ENCODE data around the gene PGBD2. TPM values are rescaled to one million over a fixed set of nuclear protein-coding genes. Genes with fewer than 3 reads are reported as not detected.

The PGBD2 gene, protein sequence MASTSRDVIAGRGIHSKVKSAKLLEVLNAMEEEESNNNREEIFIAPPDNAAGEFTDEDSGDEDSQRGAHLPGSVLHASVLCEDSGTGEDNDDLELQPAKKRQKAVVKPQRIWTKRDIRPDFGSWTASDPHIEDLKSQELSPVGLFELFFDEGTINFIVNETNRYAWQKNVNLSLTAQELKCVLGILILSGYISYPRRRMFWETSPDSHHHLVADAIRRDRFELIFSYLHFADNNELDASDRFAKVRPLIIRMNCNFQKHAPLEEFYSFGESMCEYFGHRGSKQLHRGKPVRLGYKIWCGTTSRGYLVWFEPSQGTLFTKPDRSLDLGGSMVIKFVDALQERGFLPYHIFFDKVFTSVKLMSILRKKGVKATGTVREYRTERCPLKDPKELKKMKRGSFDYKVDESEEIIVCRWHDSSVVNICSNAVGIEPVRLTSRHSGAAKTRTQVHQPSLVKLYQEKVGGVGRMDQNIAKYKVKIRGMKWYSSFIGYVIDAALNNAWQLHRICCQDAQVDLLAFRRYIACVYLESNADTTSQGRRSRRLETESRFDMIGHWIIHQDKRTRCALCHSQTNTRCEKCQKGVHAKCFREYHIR
- total RNA-seq, result 10 to 100 TPM in 2 of 3 donors, 1 to 10 TPM in 1; 2.9 to 16.8 (median 11.1) TPM

DNA sequence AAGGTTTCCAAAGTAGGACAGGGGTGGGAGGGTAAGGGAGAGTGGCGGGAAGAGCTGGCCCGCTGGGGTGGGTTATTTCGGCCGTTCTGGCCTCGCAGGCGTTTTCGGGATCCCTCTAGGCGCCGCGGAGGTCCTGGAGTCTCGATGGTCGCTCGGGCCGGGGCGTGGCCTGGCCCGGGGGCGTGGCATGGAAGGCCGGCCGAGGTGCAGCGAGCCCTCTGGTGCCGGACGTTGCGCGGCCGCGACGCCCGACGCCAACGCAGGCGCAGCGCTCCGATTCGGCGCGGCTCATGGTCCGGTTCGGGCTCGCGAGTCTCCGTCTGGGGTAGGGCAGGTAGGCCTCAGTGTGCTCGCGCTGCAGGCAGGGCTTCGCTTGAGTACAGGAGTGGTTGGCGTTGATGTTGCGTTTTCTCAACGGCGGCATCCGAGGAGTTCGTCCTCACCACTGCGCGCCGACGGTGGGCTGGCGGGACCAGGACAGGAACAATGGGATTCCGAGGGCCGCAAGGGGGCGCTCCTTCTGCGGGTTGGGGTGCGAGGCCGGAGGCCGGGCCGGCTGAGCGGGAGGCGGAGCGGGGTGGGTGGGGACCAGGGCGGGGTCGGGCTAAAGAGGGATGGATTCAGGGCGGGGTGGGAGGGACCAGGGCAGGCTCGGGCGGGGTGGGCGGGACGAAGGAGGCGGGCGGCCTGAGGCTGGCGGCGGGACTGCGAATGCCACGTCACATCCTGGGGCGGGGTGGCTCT lies at the start of gene PGBD2:
TSS of gene PGBD2 (plus strand) at position 227 of the 744 bp plus-strand sequence. CDS start 7,628 bp downstream, outside the sequence.
- Histone ChIP-seq H3K36me3 (no peaks in the 10 kb centered on the region), H3K4me3 (peak within 1 kb of the TSS; percentile 57 to 76 (median 66)), H3K9me3 (no peaks in the 10 kb centered on the region), H3K27ac (peak within 1 kb of the TSS; percentile 90 to 94), H3K4me1 (peaks cover 0 to 6% of the 10 kb centered on the region in 2 donors), H3K27me3 (no peaks in the 10 kb centered on the region)
- TF ChIP-seq POLR2A (IDR thresholded peaks at IDR 0.05), result peak; percentile 16
- TF ChIP-seq POLR2AphosphoS5 (IDR thresholded peaks at IDR 0.05), result peak; percentile 92 to 97 (median 93)
- TF ChIP-seq, protein P1, sequence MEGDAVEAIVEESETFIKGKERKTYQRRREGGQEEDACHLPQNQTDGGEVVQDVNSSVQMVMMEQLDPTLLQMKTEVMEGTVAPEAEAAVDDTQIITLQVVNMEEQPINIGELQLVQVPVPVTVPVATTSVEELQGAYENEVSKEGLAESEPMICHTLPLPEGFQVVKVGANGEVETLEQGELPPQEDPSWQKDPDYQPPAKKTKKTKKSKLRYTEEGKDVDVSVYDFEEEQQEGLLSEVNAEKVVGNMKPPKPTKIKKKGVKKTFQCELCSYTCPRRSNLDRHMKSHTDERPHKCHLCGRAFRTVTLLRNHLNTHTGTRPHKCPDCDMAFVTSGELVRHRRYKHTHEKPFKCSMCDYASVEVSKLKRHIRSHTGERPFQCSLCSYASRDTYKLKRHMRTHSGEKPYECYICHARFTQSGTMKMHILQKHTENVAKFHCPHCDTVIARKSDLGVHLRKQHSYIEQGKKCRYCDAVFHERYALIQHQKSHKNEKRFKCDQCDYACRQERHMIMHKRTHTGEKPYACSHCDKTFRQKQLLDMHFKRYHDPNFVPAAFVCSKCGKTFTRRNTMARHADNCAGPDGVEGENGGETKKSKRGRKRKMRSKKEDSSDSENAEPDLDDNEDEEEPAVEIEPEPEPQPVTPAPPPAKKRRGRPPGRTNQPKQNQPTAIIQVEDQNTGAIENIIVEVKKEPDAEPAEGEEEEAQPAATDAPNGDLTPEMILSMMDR (IDR thresholded peaks at IDR 0.05), result peak; percentile 39 to 75 (median 62)
- peak; percentile 89 to 90 for DNase-seq (ENCODE audit: low spot score in 2 of 2)
- intact Hi-C loops (cut with DNase I; ENCODE audit: low total_unique reads), result no loop called here

DNA sequence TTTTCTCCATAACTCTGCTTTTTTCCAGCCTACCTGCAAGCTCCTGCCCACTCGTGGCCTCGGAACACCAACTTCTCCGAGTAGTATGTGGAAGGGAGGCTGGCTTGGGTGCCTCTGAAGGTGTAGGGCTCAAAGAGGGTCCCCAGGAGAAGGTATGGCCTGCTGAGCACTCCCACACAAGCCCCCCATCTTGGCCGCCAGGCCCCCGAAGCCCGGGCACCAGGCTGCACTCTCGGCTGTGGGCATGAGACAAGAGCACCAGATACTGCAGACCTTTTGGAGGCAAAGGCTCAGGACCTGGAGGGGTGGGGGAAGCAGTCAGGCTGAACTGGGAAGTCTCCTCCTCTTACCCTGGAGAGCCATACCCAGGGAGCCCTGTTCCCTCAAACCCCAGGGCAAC lies 48.8 kb upstream of the PGBD2 start:
- H3K36me3 ChIP-seq, result no peaks in the 10 kb centered on the region
- DNase-seq (ENCODE audit: low spot score in 2 of 2), result no peak
- intact Hi-C loops (cut with DNase I; ENCODE audit: low total_unique reads), result no loop called here
- TF ChIP-seq POLR2A (IDR thresholded peaks at IDR 0.05) (no peak), POLR2AphosphoS5 (IDR thresholded peaks at IDR 0.05) (no peak)
- TF ChIP-seq, protein P1 (IDR thresholded peaks at IDR 0.05), result no peak
- H3K9me3 ChIP-seq, result no peaks in the 10 kb centered on the region
- peak overlapping the region in 2 of 3 donors; percentile 57 to 67 for H3K4me3 ChIP-seq
- H3K4me1 ChIP-seq, result peaks cover 4 to 7% of the 10 kb centered on the region in 2 donors
- peak overlapping the region; percentile 89 for H3K27ac ChIP-seq
- H3K27me3 ChIP-seq, result no peaks in the 10 kb centered on the region

DNA sequence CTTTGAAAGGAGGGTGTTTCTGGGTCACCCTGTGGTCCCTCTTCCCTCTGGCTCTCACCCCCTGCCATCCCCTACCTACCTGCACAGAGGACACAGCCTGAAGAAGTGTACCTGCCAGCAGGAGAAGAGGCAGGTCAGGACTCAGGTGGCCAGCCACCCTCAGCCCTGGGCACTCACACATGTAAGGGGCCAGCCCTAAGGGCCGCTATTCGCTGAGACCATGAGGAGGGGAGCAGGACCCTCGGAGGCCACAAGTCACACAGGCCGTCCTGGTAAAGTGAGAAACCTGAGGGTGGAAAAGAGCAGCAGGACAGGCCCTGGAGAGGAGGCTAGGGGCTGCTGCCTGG lies 48.3 kb upstream of the PGBD2 start:
- H3K4me3 ChIP-seq, result peak overlapping the region; percentile 55 to 67 (median 57)
- peaks cover 6 to 7% of the 10 kb centered on the region in 2 donors for H3K4me1 ChIP-seq
- H3K27me3 ChIP-seq, result no peaks in the 10 kb centered on the region
- TF ChIP-seq, protein P1 (IDR thresholded peaks at IDR 0.05), result no peak
- TF ChIP-seq POLR2AphosphoS5 (IDR thresholded peaks at IDR 0.05) (no peak), POLR2A (IDR thresholded peaks at IDR 0.05) (no peak)
- H3K27ac ChIP-seq, result peak overlapping the region; percentile 89
- intact Hi-C loops (cut with DNase I; ENCODE audit: low total_unique reads), result no loop called here
- H3K36me3 ChIP-seq, result no peaks in the 10 kb centered on the region
- no peak for DNase-seq (ENCODE audit: low spot score in 2 of 2)
- H3K9me3 ChIP-seq, result no peaks in the 10 kb centered on the region

DNA sequence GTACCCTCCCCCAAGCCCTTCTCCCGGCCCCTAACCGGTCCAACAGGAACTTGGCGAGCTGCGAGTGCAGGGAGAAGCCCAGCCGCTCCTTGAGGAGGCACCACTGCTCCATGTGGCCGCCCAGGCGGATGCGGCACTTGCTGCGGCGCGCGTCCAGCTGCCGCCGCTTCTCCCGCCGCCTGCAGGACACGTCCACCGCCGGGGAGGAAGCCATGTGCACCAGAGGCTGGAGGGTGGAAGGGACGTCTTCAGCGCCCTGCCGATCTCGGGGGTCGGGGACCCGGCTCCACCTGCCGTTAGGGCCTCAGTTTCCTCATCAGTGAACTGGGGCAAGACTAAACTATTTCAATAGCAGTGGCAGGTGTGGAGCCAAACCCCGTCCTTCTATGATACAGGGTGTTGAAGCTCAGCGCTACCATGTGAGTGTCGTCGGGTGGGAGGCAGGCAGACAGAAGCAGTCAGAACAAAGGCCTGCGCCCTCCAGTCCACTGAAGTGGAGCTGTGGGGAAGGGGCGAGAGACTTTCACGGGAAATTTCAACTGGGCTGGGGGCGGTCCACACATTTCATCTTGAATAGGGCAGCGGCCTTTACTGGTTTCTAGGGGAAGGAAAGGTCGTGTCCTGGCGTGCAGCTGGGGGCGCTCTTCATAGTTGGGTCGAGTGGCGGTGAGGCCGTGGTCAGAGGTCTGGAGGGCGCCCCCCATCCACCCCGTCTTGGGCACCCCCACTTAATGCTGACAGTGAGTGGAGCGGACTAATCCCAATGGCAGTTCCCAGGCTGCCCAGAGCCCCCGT lies 47.7 kb upstream of the PGBD2 start:
- peaks cover 7 to 9% of the 10 kb centered on the region in 2 donors for H3K4me1 ChIP-seq
- peak overlapping the region; percentile 89 for H3K27ac ChIP-seq
- peak in 2 of 3 donors; percentile 18 to 66 for TF ChIP-seq POLR2AphosphoS5 (IDR thresholded peaks at IDR 0.05)
- TF ChIP-seq, protein P1 (IDR thresholded peaks at IDR 0.05), result peak; percentile 7 to 40 (median 18)
- TF ChIP-seq POLR2A (IDR thresholded peaks at IDR 0.05), result no peak
- no peaks in the 10 kb centered on the region for H3K27me3 ChIP-seq
- peak overlapping the region; percentile 55 to 67 (median 57) for H3K4me3 ChIP-seq
- no peaks in the 10 kb centered on the region for H3K36me3 ChIP-seq
- no peaks in the 10 kb centered on the region for H3K9me3 ChIP-seq
- intact Hi-C loops (cut with DNase I; ENCODE audit: low total_unique reads), result no loop called here
- peak; percentile 77 to 86 for DNase-seq (ENCODE audit: low spot score in 2 of 2)

All from breast epithelium (tissue), 4 donors.